ENCODE data around the gene TCAP. TPM values are rescaled to one million over a fixed set of nuclear protein-coding genes. Genes with fewer than 3 reads are reported as not detected.

TCAP gene
- total and polyA plus RNA-seq, 2 experiments from 2014 or later, result 0.61 to 2.1 TPM

- peaks cover 4% of the 10 kb centered on the region; the same call in 1 of the 2 replicates for H3F3A ChIP-seq (replicated peaks; ENCODE audit: low read depth)
- no peak overlapping the region for H3K4me3 ChIP-seq
- Mint-ChIP-seq H3K4me3 (no peak overlapping the region), H3K4me1 (peaks cover 44% of the 10 kb centered on the region), H3K27ac (no peak overlapping the region), H3K36me3 (ENCODE audit: low read depth) (peaks cover 24% of the 10 kb centered on the region), H3K27me3 (ENCODE audit: insufficient read depth, low read depth, poor library complexity) (peaks cover 8% of the 10 kb centered on the region), H3K9me3 (no peaks in the 10 kb centered on the region; the same call in 2 of the 3 replicates)
- DNase-seq (ENCODE audit: low spot score), result no peak
- H3K36me3 ChIP-seq (ENCODE audit: insufficient read depth), result no peaks in the 10 kb centered on the region
- H4K20me1 ChIP-seq (replicated peaks; ENCODE audit: insufficient read depth), result peaks cover 10% of the 10 kb centered on the region
- H2AFZ ChIP-seq, result no peak overlapping the region
- peaks cover 12% of the 10 kb centered on the region for H3K4me1 ChIP-seq (ENCODE audit: insufficient read depth)
- H3K27ac ChIP-seq (ENCODE audit: low read depth), result no peak overlapping the region
- H3K4me2 ChIP-seq, result no peak overlapping the region
- no peaks in the 10 kb centered on the region for H3K9me2 ChIP-seq (ENCODE audit: insufficient read depth)
- no peak for ATAC-seq
- H3K79me2 ChIP-seq (replicated peaks; ENCODE audit: insufficient read depth), result no peaks in the 10 kb centered on the region
- TF ChIP-seq EZH2 (IDR thresholded peaks at IDR 0.05; ENCODE audit: low read depth, unreplicated experiment) (no peak), STAT1 (IDR thresholded peaks at IDR 0.05; ENCODE audit: unreplicated experiment) (no peak), POLR2AphosphoS5 (IDR thresholded peaks at IDR 0.05; ENCODE audit: low read depth) (no peak), CTCF (conservative IDR thresholded peaks at IDR 0.05; ENCODE audit: low read depth in 2 of 2) (no peak), EZH2phosphoT487 (IDR thresholded peaks at IDR 0.05; ENCODE audit: unreplicated experiment) (no peak), NANOG (IDR thresholded peaks at IDR 0.05; ENCODE audit: borderline replicate concordance) (no peak), ZNF331 (CRISPR knock-in tag; IDR thresholded peaks at IDR 0.05; ENCODE audit: low read depth) (no peak), ZNF462 (CRISPR knock-in tag; IDR thresholded peaks at IDR 0.05) (no peak), CREB1 (CRISPR knock-in tag; IDR thresholded peaks at IDR 0.05; ENCODE audit: low read depth) (no peak), ZNF114 (CRISPR knock-in tag; IDR thresholded peaks at IDR 0.05) (no peak), ETS1 (IDR thresholded peaks at IDR 0.05) (no peak), REST (IDR thresholded peaks at IDR 0.05; ENCODE audit: unreplicated experiment) (no peak), JUNB (IDR thresholded peaks at IDR 0.05; ENCODE audit: unreplicated experiment) (no peak)
- no peaks in the 10 kb centered on the region for H3K27me3 ChIP-seq (ENCODE audit: insufficient read depth)
These were observed 6.8 kb upstream of the TCAP start for GRCh38 chr17:39658346-39658745.
